GM03348 (cell line): ENCODE data around the gene ACTG1.

ENCODE experiments used
- DNase-seq: peaks from one replicate; pipeline ENCODE4 v3.0.0; 2012; ENCODE audit warnings: low spot score

The ACTG1 gene

DNA sequence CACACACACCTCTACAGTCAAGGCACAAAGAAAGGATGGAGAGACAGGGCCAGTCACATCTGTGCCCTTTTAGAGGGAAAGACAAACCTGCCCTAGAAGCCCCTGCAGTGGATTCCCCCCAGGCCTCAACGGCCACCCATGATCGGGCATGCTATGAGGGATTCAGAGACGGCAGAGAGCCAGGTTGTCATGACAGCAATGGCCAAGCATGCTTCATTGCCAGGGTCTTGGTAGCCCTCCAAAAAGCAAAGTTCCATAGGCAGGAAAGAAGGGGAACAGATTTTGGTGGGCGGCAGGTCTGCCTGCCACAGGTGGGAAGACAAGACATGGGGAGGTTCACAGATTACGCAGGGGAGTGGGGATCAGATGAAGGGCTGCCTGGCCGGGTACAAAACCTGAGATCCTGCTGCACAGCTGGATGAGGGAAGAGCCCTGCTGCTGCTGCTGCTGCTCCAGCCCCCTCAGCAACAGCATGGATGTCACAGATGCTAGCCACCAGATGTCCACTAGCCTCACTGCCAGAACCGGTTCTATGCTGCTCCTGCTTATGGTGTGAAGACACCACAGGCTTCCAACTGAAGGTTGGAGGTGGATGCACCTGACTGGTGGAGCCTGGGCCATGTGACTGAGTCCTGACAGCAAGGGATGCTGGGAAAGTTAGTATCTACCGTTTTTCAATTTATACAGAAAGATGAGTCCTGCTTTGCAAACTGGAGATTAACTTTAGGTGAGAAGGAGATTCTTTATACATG lies 17.8 kb downstream of the ACTG1 start:
- DNase-seq = no peak

DNA sequence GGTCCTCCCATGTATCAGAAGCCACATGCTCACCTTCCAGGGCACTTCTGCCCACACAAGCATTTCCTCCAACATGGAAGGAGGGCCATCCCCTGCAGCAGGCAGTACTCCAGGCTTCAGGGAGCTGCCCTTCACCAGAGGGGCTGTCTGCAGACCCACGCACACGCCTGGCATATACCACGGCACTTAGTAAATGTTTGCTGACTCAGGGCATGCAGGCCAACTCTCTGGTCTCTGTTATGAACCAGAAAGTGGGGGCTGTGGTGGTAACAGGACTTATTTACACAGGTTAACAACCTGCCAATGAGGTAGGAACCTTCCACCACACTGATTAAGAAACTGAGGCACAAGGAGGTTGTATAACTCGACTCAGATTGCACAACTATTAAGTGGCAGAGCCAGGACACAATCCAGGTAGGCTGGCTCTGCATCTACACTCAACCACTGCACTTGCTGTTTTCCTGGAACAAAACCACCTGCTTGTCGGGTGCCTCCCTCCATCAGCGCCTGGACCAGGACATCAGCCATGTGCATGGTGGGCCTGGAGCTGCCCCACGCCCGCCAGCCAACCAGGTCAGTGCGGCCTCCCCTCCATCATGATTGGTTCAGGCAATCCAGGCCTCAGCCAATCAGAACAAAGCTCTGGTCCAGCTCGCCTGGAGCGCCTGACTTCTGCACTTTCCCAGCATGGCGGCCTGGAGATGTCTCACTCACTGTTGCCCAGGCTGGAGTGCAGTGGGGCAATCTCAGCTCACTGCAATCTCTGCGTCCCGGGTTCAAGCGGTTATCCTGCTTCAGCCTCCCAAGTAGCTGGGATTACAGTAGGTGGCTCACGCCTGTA lies 19.2 kb downstream of the ACTG1 start:
- no peak for DNase-seq

DNA sequence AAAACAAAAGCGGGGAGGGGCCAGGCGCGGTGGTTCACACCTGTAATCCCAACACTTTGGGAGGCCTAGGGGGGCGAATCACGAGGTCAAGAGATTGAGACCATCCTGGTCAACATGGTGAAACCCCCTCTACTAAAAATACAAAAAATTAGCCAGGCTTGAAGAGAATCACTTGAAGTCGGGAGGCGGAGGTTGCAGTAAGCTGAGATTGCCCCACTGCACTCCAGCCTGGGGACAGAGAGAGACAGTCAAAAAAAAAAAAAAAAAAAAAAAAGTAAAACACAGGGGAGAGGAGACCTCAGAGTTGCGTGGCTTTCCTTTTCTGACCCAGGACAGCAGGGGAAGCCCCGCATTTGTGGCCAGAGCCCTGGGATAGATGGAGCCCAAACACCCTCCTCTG lies 19.9 kb downstream of the ACTG1 start:
- DNase-seq = no peak

DNA sequence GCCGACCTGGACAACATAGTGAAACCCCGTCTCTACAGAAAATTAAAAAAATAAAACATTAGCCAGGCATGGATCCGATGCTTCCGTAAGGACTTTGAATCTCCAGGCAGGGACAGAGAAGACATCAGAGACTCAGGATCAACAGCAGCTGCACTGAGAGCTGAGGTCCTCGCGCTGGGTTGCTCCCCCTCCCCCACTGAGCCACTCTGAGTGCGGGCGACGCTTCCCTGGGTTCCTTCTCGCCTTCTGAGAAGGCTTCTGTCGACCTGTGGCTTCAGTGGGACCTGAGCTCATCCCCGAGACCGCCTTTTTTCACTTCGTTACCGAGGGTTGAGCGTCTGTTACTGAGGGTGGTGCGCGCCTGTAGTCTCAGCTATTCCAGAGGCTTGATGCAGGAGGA lies 20.4 kb downstream of the ACTG1 start:
- no peak for DNase-seq

DNA sequence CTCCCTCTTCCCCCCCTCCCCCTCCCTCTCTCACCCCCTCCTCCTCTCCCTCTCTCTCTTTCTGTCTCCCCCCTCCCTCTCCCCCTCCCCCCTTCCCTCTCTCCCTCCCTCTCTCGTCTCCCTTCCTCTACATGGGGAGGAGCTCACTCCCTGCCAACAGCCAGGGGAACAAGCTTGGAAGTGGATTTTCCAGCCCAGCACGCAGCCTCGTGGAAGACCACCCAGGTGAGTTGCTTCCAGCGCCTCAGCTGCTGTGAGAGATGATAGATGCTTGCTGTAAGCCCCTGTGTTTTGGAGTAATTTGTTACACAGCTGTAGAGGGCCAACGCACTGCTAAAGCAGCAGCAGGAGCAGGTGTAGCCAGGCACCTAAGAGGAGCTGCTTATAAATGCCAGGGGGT lies 20.8 kb downstream of the ACTG1 start:
- no peak for DNase-seq

DNA sequence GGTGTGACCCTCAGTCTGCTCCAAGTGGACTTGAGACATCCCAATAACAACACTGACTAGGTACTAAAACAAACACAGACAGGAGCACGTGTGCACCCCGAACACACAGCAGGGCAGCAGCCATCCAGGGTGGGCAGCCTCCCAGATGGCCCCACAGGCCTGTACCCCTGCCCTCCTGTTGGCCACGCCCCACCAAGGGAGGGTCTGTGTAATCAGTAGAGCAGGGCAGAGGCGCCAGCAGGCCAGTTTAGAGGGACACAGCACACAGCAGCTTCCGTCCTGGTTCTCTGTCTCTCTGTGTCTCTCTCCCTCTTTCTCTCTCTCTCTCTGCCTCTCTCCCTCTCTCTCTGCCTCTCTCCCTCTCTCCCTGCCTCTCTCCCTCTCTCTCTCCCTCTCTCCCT lies 21.4 kb downstream of the ACTG1 start:
- no peak for DNase-seq

DNA sequence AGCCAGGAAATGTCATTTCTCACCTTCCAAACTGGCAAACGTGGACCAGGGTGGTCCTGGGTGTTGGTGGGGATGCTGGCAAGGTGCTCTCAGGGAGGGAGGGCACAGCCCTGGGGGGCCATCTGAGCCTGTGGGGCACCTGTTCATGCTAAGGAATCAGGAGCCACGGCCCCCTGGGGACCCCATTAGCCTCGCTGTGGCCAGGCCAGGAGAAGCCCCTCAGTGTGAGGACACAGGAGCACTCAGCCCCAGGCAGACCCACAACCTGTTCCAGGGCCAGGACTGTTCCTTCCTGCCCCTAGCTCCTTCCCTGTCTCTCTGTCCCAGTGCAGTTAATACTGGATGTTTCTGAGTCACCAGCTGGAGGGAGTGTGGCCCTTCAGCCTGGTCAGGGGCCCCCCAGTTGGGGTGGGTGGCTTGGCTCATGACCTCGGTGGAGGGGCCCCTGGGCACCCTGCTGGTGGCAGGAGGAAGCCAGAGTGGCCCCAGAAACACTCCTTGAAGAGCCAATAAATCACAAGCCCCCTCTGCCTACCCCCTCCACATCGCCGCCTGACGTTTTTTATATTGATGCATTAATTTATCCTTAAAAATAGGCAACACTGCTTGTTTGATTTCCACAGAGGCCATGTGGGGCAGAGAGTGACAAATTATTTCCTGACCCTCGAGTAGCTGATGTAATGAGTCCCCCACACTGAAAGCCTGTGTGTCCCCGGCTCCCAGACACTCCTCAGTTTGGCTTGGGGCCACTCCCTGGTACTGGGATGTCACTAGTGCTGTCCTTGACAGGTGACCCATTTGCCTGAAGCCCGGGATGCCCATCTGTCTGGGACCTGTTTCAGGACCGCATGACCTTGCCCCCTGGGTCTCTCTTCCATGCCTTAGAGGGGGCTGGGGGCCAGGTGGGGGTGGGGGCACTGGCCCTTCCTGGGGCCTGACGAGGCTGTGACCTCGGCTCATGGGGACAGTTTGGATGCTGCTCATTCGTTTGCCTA lies 22.3 kb downstream of the ACTG1 start:
- no peak for DNase-seq

DNA sequence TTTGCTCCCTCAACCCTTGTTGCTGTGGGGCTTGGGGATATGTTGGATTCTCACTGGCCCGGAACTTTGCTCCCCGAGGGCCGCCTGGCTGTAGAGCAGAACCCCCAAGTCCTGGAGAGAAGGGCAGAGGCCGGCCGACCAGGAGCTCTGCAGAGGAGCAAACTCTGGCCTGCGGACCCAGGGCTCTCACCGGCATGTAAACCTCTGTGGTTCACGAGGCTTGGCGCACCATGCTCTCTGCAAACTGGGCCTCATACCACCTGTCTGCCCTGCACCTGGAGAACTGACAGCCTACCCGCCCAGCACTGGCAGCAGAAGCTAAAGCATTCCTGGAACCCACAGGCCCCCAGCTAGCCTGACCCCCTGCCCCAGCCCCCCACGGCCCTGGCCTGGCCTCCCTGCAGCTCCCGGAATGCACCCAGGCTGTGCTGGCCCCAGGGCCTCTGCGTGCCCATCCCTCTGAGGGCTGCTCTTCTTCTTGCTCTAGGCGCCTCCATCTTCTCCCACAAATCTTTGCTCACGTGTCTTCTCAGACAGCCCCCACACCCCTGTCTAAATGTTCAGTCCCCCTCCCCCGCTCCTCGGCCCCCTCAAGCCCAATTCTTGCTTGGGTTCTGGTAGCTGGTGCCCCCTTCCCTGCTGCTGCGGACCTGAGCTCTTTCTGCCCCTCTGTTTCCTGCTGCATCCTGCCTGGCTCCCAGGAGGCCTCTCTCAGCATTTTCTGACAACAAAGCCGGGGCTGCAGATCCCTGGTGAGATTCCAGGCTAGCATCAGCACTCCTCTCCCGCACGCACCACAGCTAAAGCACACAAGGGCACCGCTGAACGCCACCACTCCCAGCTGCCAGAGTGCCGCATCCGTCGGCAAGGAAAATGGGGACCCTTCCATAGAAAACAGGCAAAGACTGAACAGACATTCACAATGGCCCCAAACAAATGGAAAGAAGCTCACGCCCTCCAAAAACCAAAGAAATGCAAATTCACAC lies 23.3 kb downstream of the ACTG1 start:
- no peak for DNase-seq

DNA sequence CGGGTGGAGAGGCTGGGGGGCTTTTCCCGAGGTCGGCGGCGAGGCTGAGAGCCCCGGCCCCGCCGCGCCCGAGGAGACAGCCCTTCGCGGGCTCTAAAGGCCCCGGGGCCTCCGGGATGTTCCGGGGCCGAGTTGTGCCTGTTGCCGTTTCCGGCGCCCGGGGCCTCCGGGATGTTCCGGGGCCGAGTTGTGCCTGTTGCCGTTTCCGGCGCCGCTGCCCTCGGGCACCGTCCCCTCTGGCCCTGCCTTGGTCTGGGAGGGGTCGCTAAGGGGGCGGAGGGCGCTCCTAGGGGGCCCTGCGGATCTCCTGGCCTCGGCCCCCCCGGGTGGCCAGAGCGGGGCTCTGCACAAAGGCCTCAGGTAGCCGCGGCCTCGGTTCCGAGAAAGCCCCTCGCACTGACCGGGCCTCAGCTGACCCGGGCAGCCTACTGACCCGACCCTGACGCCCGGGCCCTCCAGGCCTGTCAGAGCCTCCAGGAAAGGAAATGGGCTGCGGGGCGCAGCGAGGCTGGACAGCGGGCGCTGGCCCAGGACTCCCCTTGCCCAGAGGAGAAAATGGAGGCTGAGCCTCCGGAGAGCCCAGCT lies 24.2 kb downstream of the ACTG1 start:
- peak; percentile 32 for DNase-seq

DNA sequence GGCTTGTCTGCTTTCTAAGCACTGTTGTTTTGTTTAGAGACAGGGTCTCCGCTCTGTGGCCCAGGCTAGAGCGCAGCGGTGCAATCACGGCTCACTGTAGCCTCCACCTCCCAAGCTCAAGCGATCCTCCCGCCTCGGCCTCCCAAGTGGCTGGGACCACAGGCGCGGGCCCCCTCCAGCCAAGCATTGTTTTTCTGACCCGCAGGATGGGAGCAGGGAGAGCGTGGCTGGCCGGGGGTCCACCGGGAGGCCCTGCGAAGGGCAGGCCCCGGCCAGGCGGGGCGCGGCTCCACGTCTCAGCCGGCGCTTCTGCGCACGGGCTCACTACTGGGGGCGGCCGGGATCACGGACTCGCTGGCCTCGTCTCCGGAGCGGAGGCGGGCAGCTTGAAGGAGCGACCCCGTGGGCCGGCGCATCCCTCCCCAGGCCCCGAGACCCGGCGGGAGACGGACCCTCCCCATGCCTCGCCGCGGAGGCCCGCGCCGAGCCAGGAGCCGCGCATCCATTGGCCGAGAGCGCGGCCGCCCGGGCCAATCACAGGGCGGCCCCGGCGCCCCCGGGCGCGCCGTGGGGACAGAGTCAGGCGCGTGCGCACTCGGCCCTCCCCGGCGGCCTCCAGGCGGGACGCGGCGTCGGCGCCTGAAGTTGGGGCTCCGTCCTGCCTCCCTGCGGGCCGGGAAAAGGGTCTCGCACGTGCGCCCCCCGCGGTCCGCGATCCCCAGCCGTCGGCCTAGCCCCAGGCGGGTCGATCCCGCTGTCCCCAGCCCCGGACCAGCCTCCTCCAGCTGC lies 24.9 kb downstream of the ACTG1 start:
- peak; percentile 100 for DNase-seq

DNA sequence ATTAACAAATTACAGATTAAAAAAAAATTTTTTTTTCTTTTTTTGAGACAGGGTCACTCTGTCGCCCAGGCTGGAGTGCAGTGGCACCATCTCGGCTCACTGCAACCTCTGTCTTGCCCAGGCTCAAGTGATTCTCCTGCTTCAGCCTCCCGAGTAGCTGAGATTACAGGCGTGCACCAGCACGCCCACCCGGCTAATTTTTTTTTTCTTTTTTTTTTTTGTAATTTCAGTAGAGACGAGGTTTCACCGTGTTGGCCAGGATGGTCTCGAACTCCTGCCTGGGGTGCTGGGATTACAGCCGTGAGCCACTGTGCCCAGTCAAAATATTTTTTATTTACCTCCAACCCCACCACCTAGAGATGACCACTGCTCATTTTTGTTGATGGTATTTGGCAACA lies 25.5 kb downstream of the ACTG1 start:
- no peak for DNase-seq

DNA sequence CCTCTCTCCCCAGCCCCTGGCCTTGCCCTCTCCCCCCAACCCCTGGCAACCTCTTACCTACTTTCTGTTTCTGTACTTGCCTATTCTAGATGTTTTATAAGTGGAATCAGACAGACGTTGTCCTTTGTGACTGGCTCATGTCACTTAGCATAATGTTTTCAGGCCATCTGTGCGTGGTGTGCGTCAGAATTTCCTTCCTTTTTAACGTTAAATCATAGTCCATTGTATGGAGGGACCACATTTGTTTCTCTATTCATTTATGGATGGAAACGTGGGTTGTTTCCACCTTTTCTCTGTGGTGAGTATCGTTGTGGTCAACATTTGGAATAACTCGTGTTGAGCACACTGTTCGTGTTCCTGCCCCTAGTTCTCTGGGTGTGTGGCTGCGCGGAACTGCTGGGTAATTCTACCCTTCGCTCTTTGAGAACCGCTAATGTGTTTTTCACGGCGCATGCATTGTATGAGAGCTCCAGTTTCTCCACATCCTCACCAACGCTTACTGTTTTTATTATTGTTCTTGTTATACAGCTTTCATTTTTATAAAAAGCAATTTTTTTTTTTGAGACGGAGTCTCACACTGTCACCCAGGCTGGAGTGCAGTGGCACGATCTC lies 26.3 kb downstream of the ACTG1 start:
- no peak for DNase-seq

DNA sequence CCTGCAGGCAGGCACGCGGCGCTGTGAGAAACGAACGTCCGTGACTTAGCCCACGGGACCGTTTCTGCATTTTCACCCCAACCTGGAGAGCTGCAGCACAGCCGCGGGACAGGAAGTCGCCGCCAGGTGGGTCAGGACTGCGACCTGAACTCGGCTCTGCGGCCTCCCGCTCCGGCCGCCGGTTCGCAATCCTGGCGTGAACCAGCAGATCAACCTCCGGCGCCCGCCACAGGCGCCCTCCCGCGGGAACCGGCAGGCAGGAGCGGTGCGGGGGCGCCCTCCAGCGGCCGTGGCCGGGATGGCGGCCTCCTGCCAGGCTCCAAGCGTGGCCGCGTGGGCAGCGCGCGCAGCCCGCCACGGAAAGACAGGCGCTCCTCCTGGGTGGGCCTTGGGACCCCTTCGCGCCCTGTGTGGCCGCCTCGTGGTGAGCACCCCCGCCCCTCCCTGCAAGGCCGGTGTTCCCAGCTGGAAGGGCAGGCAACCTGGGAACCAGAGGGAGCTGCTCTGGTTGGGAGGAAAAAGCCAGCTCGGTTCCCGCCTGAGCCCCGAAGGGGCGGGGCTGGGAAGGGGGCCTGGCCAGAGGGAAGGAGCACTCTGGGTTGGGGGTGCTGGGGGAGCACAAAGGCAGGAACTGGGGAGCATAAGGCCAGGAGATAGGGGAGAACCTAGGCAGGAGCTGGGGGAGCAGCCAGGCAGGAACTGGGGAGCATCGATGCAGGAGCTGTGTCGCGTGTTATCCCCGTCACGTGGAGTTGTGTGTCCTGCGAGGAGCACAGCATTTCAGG lies 28.2 kb downstream of the ACTG1 start:
- DNase-seq = peak; percentile 93

DNA sequence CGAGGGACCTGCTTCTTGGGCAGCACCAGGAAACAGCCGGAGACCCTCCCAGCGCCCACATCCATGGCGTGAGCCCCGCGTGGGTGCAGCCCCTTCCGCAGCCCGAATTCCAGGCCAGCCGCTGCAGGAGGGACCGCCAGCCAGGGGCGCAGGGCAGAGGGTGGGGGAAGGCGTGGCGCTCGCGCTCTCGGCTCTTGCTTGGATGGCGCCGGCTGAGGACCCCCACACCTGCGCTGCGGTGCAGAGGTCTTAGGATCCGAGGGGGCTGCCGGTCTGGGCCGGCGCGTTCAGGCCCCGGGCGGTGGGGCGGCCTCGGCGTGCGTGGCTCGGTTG lies 28.8 kb downstream of the ACTG1 start:
- no peak for DNase-seq

DNA sequence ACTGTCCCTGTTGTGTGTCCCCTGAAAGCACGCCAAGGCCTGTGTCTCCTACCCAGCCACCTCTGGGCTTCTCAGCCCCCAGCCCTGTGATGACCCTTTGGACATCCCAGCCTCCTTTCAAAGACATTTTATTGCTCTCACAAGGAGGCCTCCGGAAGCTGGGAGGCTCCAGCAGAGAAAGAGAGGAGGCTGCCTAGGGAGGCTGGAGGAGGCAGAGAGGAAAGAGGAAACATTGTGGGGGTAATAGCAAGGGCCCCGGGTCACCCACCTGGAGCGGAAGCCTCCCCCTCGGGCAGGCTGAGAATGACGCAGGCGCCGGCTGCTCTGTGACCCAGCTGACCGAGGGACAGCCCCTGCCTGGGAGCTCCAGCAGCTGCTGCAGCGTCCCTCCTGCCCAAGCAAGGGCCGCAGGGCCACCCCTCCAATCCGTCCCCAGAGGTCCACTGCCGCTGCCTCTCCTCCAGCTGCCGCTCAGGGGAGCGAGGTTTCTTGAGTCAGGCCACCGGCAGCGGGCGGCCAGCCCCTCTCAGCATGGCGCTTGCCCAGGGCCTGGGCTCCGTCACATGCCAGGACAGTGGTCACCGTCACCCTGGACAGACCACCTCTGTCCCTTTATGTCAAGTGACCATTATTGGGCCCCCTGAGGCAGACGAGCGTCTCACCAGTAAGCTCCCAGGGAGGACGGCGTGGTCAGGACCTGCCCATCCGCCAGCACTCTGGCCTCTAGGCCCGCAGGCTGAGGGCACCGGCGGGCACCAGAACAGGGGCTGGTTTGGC lies 29.3 kb downstream of the ACTG1 start:
- no peak for DNase-seq

DNA sequence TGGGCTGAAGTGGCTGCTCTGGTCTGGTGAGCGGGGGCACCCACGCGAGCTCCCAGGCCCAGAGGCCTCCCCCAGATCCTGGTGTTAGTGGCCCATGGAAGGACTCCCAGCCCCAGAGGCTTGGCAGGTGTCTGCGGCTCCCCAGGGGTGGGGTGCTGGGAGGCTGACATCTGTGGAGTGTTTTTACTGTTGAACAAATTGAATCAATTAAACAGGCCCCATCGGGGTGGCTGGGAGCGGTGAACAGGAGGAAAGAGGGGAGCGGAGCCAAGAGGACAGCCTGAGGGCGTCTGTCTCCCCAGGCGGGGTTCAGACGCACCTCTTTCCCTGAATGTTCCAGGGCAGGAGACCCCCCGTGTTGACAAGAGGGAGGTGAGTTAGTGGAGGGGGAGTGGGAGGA lies 29.9 kb downstream of the ACTG1 start:
- no peak for DNase-seq

DNA sequence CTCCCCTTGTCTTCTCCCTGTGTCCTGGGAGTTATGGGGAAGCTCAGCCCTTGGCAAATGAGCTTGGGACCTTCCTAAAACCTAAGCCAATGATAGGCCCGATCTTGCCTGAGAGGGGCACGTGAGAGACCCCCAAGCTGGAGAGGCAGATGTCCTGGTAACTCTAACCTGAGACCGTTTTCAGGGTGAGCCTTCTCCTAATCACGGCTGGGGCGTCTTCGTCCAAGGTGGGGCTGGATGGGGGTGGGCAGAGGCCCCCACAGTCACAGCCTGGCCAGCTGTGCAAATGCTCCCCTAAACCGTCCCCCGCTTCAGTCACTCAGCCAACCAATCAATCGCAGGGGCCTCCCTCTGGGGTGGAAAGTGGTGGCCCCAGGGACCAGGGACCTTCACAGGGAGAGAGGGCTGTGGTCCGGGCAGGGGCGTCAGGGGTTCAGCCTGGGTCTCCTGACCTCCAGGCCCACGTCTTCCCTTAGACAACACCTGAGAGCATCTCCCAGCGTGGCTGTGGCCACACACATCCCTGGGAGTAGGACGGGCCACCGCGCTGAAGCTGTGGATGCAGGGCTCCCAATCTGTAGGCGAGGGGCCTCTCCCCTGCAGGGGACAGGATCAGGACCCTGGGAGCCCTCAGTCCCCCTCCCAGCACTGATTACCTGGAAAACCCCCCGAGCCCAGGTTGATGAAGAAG lies 30.6 kb downstream of the ACTG1 start:
- no peak for DNase-seq
